Psoas muscle (tissue), 8 donors: ENCODE measurements around the gene TMIGD3. TPM values are rescaled to one million over a fixed set of nuclear protein-coding genes. Genes with fewer than 3 reads are reported as not detected.

Source experiments
- ATAC-seq, 4 donors: fragments of 200-7000 bp; cut with Tn5 transposase; one replicate each; pipeline ENCODE4 v1.9.1; 2020; ENCODE audit warnings: moderate library complexity in 3 of 4, mild to moderate bottlenecking in 2 of 4
- DNase-seq, 2 donors: peaks; one replicate each; pipeline ENCODE4 v3.0.0-alpha.2; 2020
- H3K27ac ChIP-seq: fragments of 200-600 bp; one replicate; pipeline ENCODE4 v1.8.0; 2022
- H3K27me3 ChIP-seq, 3 donors: fragments of 200-600 bp in 1 of 3; one replicate each; pipeline versions ENCODE4 v1.6.1 to v1.8.0; 2013 to 2022; ENCODE audit warnings: low read length in 2 of 3, mild to moderate bottlenecking in 2 of 3, moderate library complexity in 1 of 3; ENCODE audit not compliant: insufficient read depth in 3 of 3
- H3K36me3 ChIP-seq, 2 donors: fragments of 200-600 bp in 1 of 2; one replicate each; pipeline versions ENCODE4 v1.6.1 to v1.8.0; 2013 to 2022; ENCODE audit warnings: low read depth in 1 of 2, mild to moderate bottlenecking in 1 of 2, moderate library complexity in 1 of 2; ENCODE audit not compliant: insufficient read depth in 1 of 2
- H3K4me1 ChIP-seq: fragments of 200-600 bp; one replicate; pipeline ENCODE4 v1.8.0; 2022
- H3K4me3 ChIP-seq: fragments of 200-600 bp; one replicate; pipeline ENCODE4 v1.8.0; 2022; ENCODE audit warnings: mild to moderate bottlenecking
- H3K9me3 ChIP-seq: fragments of 200-600 bp; one replicate; pipeline ENCODE4 v1.8.0; 2022
- CTCF ChIP-seq: fragments of 200-600 bp; IDR thresholded peaks from one replicate; pipeline ENCODE4 v1.8.0; 2022; ENCODE audit warnings: antibody characterized with exemption
- WGBS, 3 donors: extraction: QIAGEN DNeasy Blood & Tissue Kit; methylation state at CpG; one replicate each; pipeline versions ENCODE4 v1.1.6 to v1.1.7; 2013; 5-methylcytosine and 5-hydroxymethylcytosine counted together
- intact Hi-C, 2 donors: fragments of 100-400 bp; cut with DNase I; formaldehyde crosslinking; loops; one replicate each; pipeline versions ENCODE4 v1.11.0 to v1.14.2; 2022
- polyA plus RNA-seq, 3 donors: library from polyadenylated mRNA; stranded (reverse); fragments of 200-250 nt; gene quantifications; one replicate each; pipeline ENCODE4 v1.2.3, GENCODE V29; 2013
- total RNA-seq, 4 donors: library from RNA; stranded (reverse); fragmentation: NEBNext Ultra II Directional in 2 of 4; extraction: Animal tissue kit (Norgen Biotek cat#: 25700) in 2 of 4; gene quantifications; one replicate each; pipeline versions ENCODE4 v1.2.1 to v1.2.4, GENCODE V29; 2021 to 2023
- donor health status: healthy with polysubstance abuse.
- donor health status: DM: no; HTN: no; CAD: no; lungs with moderate emphysema.
- donor health status: Bipolar disorder and iron deficiency.
- donor health status: healthy.
- donor health status: DM: yes; HTN: yes; CAD: no.
- donor health status: DM: no; HTN: no; CAD: no.
- donor health status: DM: no; HTN: no; CAD: no.
- donor health status: DM: yes; HTN: yes; CAD: no.

The TMIGD3 gene
- total and polyA plus RNA-seq, 7 donors, result 0.34 to 1.1 (median 0.61) TPM

- WGBS, 3 donors, result 85 to 91% (median 86%) methylated on average over 6 of the region's 6 CpGs
- no peak for TF ChIP-seq CTCF
- no peak for ATAC-seq
- H3K27ac ChIP-seq, result no peak overlapping the region
- intact Hi-C loops, result loop anchor here in 1 of 2 donors (5.0 kb wide), 1 partner anchor 262 kb away; no protein-coding TSS in a partner anchor
- DNase-seq, result no peak
- no peaks in the 10 kb centered on the region for H3K27me3 ChIP-seq
- no peak overlapping the region for H3K4me3 ChIP-seq
- peaks cover 27% of the 10 kb centered on the region for H3K4me1 ChIP-seq
- H3K36me3 ChIP-seq, result no peaks in the 10 kb centered on the region
- H3K9me3 ChIP-seq, result no peaks in the 10 kb centered on the region
These were observed 2.2 kb upstream of the TMIGD3 start for GRCh38 chr1:111505641-111506119.

- 59 to 84% (median 73%) methylated on average over 6 of the region's 6 CpGs for WGBS, 3 donors
- intact Hi-C loops, result loop anchor here in 1 of 2 donors (5.0 kb wide), 1 partner anchor 62 kb away; no protein-coding TSS in a partner anchor
These were observed 664 bp upstream of the TMIGD3 start for GRCh38 chr1:111504097-111504496.

GRCh38 chr1:111501645-111502044, 1.8 kb downstream of the TMIGD3 start:
- Histone ChIP-seq H3K9me3 (no peaks in the 10 kb centered on the region), H3K27me3 (no peaks in the 10 kb centered on the region), H3K36me3 (no peaks in the 10 kb centered on the region), H3K4me1 (no peaks in the 10 kb centered on the region), H3K4me3 (no peak overlapping the region), H3K27ac (no peak overlapping the region)
- ATAC-seq (no peak), DNase-seq (no peak)
- TF ChIP-seq CTCF, result no peak
- WGBS, 3 donors, result 52 to 63% (median 63%) methylated on average over 7 of the region's 7 CpGs
- intact Hi-C loops, result loop anchor here in 1 of 2 donors (5.0 kb wide), 1 partner anchor 59 kb away; no protein-coding TSS in a partner anchor

More at GRCh38 chr1:111504097-111504496, 664 bp upstream of the TMIGD3 start:
- H3K4me1 ChIP-seq, result peaks cover 16% of the 10 kb centered on the region
- DNase-seq (no peak), ATAC-seq (no peak)
- no peaks in the 10 kb centered on the region for H3K27me3 ChIP-seq
- no peaks in the 10 kb centered on the region for H3K9me3 ChIP-seq
- H3K36me3 ChIP-seq, result no peaks in the 10 kb centered on the region
- H3K4me3 ChIP-seq, result no peak overlapping the region
- H3K27ac ChIP-seq, result no peak overlapping the region
- no peak for TF ChIP-seq CTCF

GRCh38 chr1:111499026-111499785, 4.2 kb downstream of the TMIGD3 start:
- no peak overlapping the region for H3K4me3 ChIP-seq
- H3K9me3 ChIP-seq, result no peaks in the 10 kb centered on the region
- ATAC-seq, result no peak
- intact Hi-C loops, result no loop called here
- no peak overlapping the region for H3K27ac ChIP-seq
- no peaks in the 10 kb centered on the region for H3K4me1 ChIP-seq
- no peak for TF ChIP-seq CTCF
- 89 to 95% (median 92%) methylated on average over 5 of the region's 5 CpGs for WGBS, 3 donors
- no peak for DNase-seq
- no peaks in the 10 kb centered on the region for H3K27me3 ChIP-seq
- no peaks in the 10 kb centered on the region for H3K36me3 ChIP-seq
